Hematopoietic multipotent progenitor cell treated with erythropoietin and hydrocortisone succinate and interleukin-3 and kit ligand, for 15 days (in vitro differentiated cells): ENCODE data around the gene NRG2.
A peak's percentile ranks its signal among the peaks of the same experiment; 100 is the strongest.

ENCODE experiments used
- DNase-seq: peaks from one replicate; pipeline ENCODE4 v3.0.0-alpha.2; 2015; ENCODE audit warnings: low spot score

The NRG2 gene

GRCh38 chr5:139968547-139969261 lies 74.4 kb downstream of the NRG2 start:
- DNase-seq = peak; percentile 70

GRCh38 chr5:139967353-139967752 lies 75.7 kb downstream of the NRG2 start:
- DNase-seq = no peak

DNA sequence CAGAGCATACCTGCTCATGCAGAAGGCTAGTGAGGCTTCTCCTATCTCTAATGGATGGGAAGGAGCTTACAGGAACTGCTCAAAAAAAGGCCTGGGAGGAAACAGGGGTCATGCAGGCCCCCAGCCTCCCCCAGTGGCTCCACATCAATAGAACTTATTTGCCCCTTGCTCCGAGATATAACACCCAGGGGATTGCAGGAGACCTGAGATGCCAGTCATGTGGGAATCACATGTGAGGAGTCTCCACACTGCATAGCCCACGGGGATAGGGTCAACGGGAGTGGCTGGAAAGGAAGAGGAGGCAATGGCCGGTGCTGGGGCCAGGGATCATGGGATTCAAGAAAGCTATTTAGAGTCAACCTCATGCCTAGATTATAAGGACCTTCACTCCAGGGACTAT lies 76.2 kb downstream of the NRG2 start:
- no peak for DNase-seq

DNA sequence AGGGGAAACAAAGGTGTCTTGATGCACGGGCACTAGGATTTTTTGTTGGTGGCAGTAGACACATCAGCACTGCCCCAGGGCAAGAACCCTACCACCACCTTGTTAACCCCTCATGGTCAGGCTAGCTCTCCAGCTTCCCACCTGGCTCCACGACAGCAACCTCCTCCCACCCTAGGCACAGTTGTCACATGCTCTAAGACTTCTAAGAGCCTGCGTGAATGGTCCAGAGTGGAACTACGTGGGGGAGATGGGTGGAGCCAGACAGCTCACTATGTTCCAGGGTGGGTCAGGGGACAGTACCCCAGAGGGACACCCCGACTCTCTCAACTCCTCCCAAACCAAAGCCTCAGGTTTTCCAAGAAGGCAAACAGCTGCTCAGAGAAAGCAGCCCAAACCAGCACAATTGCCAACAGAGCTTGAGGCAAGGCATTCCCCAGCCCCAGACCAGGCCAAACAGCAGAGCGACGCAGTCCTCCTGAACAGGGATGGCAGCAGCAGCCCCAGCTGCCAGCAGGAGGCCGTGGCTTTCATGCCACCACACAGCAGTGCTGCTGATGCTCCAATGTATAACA lies 78.0 kb downstream of the NRG2 start:
- DNase-seq = no peak

- no peak for DNase-seq
Observed at GRCh38 chr5:139964266-139964993, 78.7 kb downstream of the NRG2 start.

DNA sequence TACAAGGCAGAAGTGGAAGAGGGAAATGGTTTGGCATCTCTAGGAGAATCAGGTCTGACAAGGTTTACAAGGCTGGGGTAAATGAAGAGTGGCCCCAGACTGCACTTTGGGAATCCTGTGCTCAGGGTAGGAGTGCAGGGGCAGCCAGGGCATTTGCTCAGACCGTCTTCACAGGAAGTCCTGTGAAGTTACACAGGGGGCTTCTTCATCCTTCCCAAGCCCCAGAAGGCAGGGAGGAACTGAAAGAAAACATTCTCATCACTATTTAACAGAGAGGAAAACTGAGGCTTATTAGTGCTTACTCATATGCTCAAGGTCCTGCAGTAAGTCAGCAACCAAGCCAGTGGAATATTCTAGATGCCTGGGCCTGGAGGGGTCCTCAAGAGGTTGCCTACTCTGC lies 80.7 kb downstream of the NRG2 start:
- no peak for DNase-seq

GRCh38 chr5:139961435-139962157 lies 81.5 kb downstream of the NRG2 start:
- DNase-seq = no peak

- DNase-seq = no peak
Observed at GRCh38 chr5:139960723-139961383, 82.2 kb downstream of the NRG2 start.

DNA sequence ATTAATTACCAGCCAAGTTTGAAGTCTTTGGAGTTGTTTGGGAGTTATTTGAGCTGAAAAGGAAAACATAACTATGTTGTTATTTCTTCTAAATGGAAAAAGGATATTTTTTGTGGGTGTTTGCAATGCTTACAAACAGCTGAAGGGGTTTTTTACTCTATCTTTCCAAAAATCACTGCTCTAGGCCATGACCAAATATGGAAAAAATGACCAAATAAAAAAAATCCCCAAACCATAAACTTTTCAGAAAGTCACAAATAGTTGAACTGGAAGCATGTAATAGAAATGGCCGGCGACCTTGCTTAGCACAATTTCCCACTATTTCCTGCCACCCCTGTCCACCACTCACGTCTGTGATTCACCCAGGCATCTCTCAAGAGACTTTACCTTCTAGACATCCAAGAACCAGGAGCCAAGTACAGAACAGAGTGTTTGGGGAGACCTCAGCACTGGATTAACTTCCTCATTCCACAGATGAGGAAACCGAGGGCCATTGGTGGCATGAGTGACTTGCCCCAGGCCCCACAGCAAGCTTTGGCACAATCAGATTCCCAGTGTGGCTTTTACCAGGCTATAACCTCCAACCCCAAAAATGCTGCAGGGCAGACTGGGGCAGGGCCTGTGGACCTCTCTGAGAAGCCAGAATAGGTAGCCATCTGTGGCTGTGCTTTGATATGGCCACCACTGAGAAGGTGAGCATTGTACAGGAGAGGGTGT lies 84.5 kb downstream of the NRG2 start:
- DNase-seq = no peak

DNA sequence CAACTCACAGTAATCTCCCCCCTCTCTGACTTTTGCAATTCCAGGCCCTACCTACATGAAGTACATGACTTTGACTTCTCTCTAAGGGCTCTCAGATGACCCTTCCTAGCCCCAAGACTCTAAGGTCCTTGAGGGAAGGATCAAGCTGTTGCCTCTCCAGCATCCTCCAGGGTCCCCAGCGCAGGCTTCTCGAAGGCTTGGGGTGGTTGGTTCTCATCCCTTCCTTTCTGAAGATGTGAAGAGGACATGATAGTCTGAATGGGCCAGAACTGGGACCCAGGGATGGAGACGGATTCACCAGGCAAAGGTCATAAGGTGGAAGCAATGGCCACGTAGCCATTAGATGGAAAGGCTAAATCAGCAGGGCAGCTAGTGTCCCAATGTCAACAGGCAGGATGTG lies 86.8 kb downstream of the NRG2 start:
- no peak for DNase-seq

GRCh38 chr5:139955616-139956273 lies 87.4 kb downstream of the NRG2 start:
- no peak for DNase-seq

DNA sequence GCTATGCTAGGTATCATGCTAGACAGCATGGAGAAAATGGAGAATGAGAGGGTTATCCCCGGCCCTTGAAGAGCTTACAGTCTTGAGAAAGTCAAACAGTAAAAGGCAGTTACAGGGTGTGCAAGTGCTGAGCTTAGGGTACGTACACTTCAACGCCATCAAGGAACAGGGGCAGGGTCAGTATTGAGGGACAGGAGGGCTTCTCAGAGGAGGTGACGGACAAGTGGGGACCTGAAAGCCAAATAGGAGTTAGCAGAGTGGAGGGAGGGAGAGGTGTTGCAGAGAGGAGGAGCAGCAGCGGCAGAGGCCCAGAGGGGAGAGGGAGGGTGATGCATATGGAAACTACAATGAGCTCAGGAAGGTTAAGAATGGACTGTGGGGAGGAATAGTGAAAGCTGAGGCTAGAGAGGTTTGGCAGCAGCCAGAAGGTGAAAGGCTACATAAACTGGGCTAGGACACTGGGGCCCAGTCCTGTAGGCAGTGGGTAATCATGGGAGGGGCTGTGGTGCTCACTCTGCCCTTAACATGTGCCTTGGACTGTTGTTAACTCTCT lies 88.0 kb downstream of the NRG2 start:
- no peak for DNase-seq

DNA sequence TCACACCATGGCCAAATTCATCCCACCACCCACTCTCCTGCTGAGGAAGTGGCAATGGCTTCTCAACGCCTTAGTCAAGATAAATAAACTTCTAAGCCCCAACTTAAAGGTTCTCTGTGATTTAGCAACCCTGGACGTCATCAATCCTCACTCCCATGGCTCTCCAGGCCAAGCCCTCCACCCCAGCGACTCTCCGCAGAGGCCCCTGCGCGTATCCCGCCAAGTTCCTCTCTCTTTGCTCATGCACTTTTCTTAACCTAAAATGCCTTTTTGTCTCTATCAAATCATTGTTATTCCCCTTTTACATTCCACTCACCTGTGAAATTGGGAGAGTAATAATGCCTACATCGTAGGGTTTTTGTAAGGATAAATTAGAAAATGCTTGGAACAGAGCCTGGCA lies 88.6 kb downstream of the NRG2 start:
- no peak for DNase-seq

- DNase-seq = no peak
Observed at GRCh38 chr5:139954022-139954421, 89.1 kb downstream of the NRG2 start.

DNA sequence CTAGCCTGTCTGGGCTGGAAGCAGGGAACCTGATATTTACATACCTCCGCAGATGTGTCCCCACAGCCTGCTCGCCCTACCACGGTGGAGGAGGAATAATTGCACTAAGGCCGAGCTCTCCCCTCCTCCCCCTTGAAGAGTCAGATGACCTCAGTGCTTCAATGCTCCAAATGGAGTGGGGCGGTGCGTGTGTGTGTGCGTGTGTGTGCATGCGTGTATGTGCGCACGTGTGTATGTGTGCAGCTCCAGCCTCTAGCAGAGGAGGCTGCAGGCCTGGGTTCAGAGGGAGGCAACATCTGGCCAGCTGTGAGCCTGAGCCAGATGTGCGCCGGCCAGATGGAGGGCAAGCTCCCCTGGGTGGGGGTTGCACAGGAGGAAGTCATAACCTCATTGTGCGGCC lies 90.5 kb downstream of the NRG2 start:
- DNase-seq = no peak

DNA sequence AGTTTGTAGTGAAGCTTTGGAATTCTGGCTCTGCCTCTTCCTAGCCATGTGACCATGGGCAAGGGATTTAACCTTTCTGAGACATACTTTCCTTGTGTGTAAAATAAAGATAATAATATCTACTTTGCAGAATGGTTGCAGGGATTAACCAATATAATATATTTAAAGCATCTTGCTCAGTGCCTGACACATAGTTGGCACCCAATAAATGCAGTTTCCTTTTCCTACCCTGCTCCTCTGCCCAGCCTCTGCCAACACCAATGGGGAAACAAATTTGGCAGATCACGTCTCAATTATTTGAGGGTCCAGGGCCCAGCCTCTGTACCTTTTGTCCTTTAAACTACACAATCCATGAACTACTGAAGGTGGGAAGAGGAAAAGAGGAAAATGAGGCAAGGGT lies 91.1 kb downstream of the NRG2 start:
- DNase-seq = no peak

DNA sequence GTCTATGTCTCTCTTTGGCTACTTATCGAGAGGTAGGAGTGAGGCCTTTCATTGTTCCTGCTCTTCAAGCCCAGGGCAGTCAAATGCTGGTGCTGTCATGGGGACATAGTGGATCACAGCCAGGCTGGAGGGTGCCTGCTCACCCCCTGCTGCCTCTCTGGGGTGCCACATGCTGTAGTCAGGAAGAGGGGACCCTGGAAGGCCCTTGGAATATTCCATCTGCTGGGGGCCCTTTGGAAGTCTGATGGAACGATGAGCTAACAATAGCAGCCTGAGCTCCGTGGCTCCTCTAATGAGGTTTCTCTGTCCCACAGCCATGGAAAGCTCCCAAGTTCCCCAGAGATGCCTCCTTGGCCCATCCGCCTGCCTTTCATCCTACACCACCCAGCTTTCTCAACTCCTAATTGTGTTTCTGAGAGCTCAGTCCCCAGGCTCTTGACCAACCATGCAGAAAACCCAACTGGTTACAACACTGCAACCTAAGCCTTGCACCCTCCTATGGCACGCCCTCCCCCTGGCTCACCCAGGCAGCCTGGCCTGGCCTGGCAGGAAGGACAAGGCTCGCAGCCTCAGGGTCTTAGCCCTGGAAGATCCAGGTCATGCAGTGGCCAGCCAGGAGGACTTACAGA lies 91.7 kb downstream of the NRG2 start:
- no peak for DNase-seq

GRCh38 chr5:139950436-139950835 lies 92.7 kb downstream of the NRG2 start:
- no peak for DNase-seq

DNA sequence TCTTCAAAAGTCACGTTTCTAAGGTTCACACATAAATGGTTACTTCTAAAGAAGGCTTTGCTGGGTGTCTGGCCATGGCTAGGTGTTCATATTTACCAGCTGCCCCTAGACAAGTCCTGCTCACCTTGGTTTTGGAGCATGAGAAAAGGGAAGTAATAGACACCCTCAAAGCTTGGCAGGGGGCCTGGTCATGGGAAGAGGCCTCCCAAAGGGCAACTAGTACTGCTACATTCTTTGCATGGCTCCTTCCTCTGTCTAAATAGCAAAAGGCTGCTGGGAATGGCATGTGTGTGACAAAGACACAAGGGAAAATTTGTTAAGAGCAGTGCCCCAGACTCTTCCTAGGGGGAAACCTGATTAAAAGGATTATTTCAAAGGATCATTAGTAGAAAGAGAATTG lies 93.4 kb downstream of the NRG2 start:
- DNase-seq = no peak

- DNase-seq = no peak
Observed at GRCh38 chr5:139947727-139948126, 95.4 kb downstream of the NRG2 start.
